ENCODE results near the gene KCNA5. TPM values are rescaled to one million over a fixed set of nuclear protein-coding genes. Genes with fewer than 3 reads are reported as not detected.

KCNA5 gene
- total and polyA plus RNA-seq, 2 donors (not counting 1 experiment from before 2014, with no cell fraction given): not detected

- DNase-seq (ENCODE audit: low read depth in 2 of 2): peak in 1 of 2 donors; percentile 31
- H3K4me1 ChIP-seq (ENCODE audit: control insufficient read depth, extremely low read depth, insufficient read depth, low read length): no peaks in the 10 kb centered on the region
- H3K36me3 ChIP-seq (ENCODE audit: control insufficient read depth, insufficient read depth, low read length): no peaks in the 10 kb centered on the region
- H4K20me1 ChIP-seq (ENCODE audit: control insufficient read depth, extremely low read depth, insufficient read depth, low read length): no peaks in the 10 kb centered on the region
- no peaks in the 10 kb centered on the region for H3K27me3 ChIP-seq (ENCODE audit: control insufficient read depth, insufficient read depth, low read length)
- H3K9me3 ChIP-seq (ENCODE audit: control insufficient read depth, insufficient read depth, low read depth, low read length): no peaks in the 10 kb centered on the region
- TF ChIP-seq EZH2 (IDR thresholded peaks at IDR 0.05; ENCODE audit: low read length, missing control alignments) (no peak), CTCF (conservative IDR thresholded peaks at IDR 0.05 in 1 of 2, IDR thresholded peaks at IDR 0.05 in 1 of 2; ENCODE audit: low read depth in 1 of 2, low read length in 2 of 2) (peak; percentile 44 to 45)
- H2AFZ ChIP-seq (ENCODE audit: low read length): no peak overlapping the region
- no peak overlapping the region for H3K9ac ChIP-seq (ENCODE audit: insufficient read depth, low read length)
- H3K79me2 ChIP-seq (ENCODE audit: control insufficient read depth, insufficient read depth, low read length): no peaks in the 10 kb centered on the region
- no peak overlapping the region for H3K27ac ChIP-seq (ENCODE audit: insufficient read depth, low read length)
- H3K4me3 ChIP-seq (replicated peaks in 1 of 4; ENCODE audit: control extremely low read depth in 1 of 4, insufficient read depth in 1 of 4, low read depth in 3 of 4, low read length in 4 of 4): no peak overlapping the region
- no peak overlapping the region for H3K4me2 ChIP-seq (ENCODE audit: extremely low read depth, insufficient read depth, low read length)
Observed at GRCh38 chr12:5073853-5074252, 30.2 kb downstream of the KCNA5 start.

- no peaks in the 10 kb centered on the region for H3K36me3 ChIP-seq (ENCODE audit: control insufficient read depth, insufficient read depth, low read length)
- no peaks in the 10 kb centered on the region for H3K4me1 ChIP-seq (ENCODE audit: control insufficient read depth, extremely low read depth, insufficient read depth, low read length)
- H3K4me2 ChIP-seq (ENCODE audit: extremely low read depth, insufficient read depth, low read length): no peak overlapping the region
- no peak overlapping the region for H2AFZ ChIP-seq (ENCODE audit: low read length)
- no peak overlapping the region for H3K9ac ChIP-seq (ENCODE audit: insufficient read depth, low read length)
- no peaks in the 10 kb centered on the region for H4K20me1 ChIP-seq (ENCODE audit: control insufficient read depth, extremely low read depth, insufficient read depth, low read length)
- no peaks in the 10 kb centered on the region for H3K9me3 ChIP-seq (ENCODE audit: control insufficient read depth, insufficient read depth, low read depth, low read length)
- no peaks in the 10 kb centered on the region for H3K27me3 ChIP-seq (ENCODE audit: control insufficient read depth, insufficient read depth, low read length)
- H3K4me3 ChIP-seq (replicated peaks in 1 of 4; ENCODE audit: control extremely low read depth in 1 of 4, insufficient read depth in 1 of 4, low read depth in 3 of 4, low read length in 4 of 4): no peak overlapping the region
- no peaks in the 10 kb centered on the region for H3K79me2 ChIP-seq (ENCODE audit: control insufficient read depth, insufficient read depth, low read length)
- no peak for DNase-seq (ENCODE audit: low read depth in 2 of 2)
- no peak overlapping the region for H3K27ac ChIP-seq (ENCODE audit: insufficient read depth, low read length)
- no peak for TF ChIP-seq CTCF (conservative IDR thresholded peaks at IDR 0.05 in 1 of 2, IDR thresholded peaks at IDR 0.05 in 1 of 2; ENCODE audit: low read depth in 1 of 2, low read length in 2 of 2)
- no peak for TF ChIP-seq EZH2 (IDR thresholded peaks at IDR 0.05; ENCODE audit: low read length, missing control alignments)
Observed at GRCh38 chr12:5076761-5077160, 33.1 kb downstream of the KCNA5 start.

GRCh38 chr12:5078423-5078822 is 34.7 kb downstream of the KCNA5 start:
- DNase-seq (ENCODE audit: low read depth in 2 of 2): peak in 1 of 2 donors; percentile 29
- H4K20me1 ChIP-seq (ENCODE audit: control insufficient read depth, extremely low read depth, insufficient read depth, low read length): no peaks in the 10 kb centered on the region
- peaks cover under 1% of the 10 kb centered on the region for H3K4me1 ChIP-seq (ENCODE audit: control insufficient read depth, extremely low read depth, insufficient read depth, low read length)
- H3K9ac ChIP-seq (ENCODE audit: insufficient read depth, low read length): no peak overlapping the region
- no peak overlapping the region for H2AFZ ChIP-seq (ENCODE audit: low read length)
- TF ChIP-seq EZH2 (IDR thresholded peaks at IDR 0.05; ENCODE audit: low read length, missing control alignments): no peak
- TF ChIP-seq CTCF (conservative IDR thresholded peaks at IDR 0.05 in 1 of 2, IDR thresholded peaks at IDR 0.05 in 1 of 2; ENCODE audit: low read depth in 1 of 2, low read length in 2 of 2): no peak
- no peaks in the 10 kb centered on the region for H3K36me3 ChIP-seq (ENCODE audit: control insufficient read depth, insufficient read depth, low read length)
- H3K79me2 ChIP-seq (ENCODE audit: control insufficient read depth, insufficient read depth, low read length): no peaks in the 10 kb centered on the region
- H3K27me3 ChIP-seq (ENCODE audit: control insufficient read depth, insufficient read depth, low read length): no peaks in the 10 kb centered on the region
- H3K9me3 ChIP-seq (ENCODE audit: control insufficient read depth, insufficient read depth, low read depth, low read length): no peaks in the 10 kb centered on the region
- no peak overlapping the region for H3K4me2 ChIP-seq (ENCODE audit: extremely low read depth, insufficient read depth, low read length)
- no peak overlapping the region for H3K4me3 ChIP-seq (replicated peaks in 1 of 4; ENCODE audit: control extremely low read depth in 1 of 4, insufficient read depth in 1 of 4, low read depth in 3 of 4, low read length in 4 of 4)
- no peak overlapping the region for H3K27ac ChIP-seq (ENCODE audit: insufficient read depth, low read length)

Data from fibroblast of lung (primary cell).